NCI-H146 treated with DMSO at 0.1 percent for 48 hours (cell line): Measurements from ENCODE around the gene HS3ST5.

Source experiments
- DNase-seq: peaks from one replicate; lab custom pipeline; 2025; ENCODE audit not compliant: unreplicated experiment; lab: John Stamatoyannopoulos, UW

HS3ST5 gene

GRCh38 chr6:114200891-114201290 is 141.9 kb downstream of the HS3ST5 start:
- DNase-seq, result no peak

GRCh38 chr6:114195631-114196403 is 147.0 kb downstream of the HS3ST5 start:
- no peak for DNase-seq

- DNase-seq, result no peak
Measured at GRCh38 chr6:114195027-114195365, 147.8 kb downstream of the HS3ST5 start.

- no peak for DNase-seq
Measured at GRCh38 chr6:114194362-114195026, 148.3 kb downstream of the HS3ST5 start.

GRCh38 chr6:114187563-114187962 is 155.3 kb downstream of the HS3ST5 start:
- DNase-seq, result no peak

GRCh38 chr6:114181664-114182063 is 161.2 kb downstream of the HS3ST5 start:
- no peak for DNase-seq

GRCh38 chr6:114179411-114179810 is 163.4 kb downstream of the HS3ST5 start:
- DNase-seq, result no peak

GRCh38 chr6:114176726-114177125 is 166.1 kb downstream of the HS3ST5 start:
- DNase-seq, result no peak

- DNase-seq, result no peak
Measured at GRCh38 chr6:114172576-114173260, 170.1 kb downstream of the HS3ST5 start.

GRCh38 chr6:114171473-114171872 is 171.3 kb downstream of the HS3ST5 start:
- no peak for DNase-seq

GRCh38 chr6:114170958-114171387 is 171.8 kb downstream of the HS3ST5 start:
- DNase-seq, result no peak

GRCh38 chr6:114170372-114170771 is 172.5 kb downstream of the HS3ST5 start:
- DNase-seq, result no peak

GRCh38 chr6:114169763-114170162 is 173.1 kb downstream of the HS3ST5 start:
- DNase-seq, result no peak

- no peak for DNase-seq
Measured at GRCh38 chr6:114167583-114168576, 174.9 kb downstream of the HS3ST5 start.

GRCh38 chr6:114164207-114164606 is 178.6 kb downstream of the HS3ST5 start:
- no peak for DNase-seq

- DNase-seq, result no peak
Measured at GRCh38 chr6:114162691-114163347, 180.0 kb downstream of the HS3ST5 start.

- DNase-seq, result no peak
Measured at GRCh38 chr6:114160881-114161280, 181.9 kb downstream of the HS3ST5 start.

GRCh38 chr6:114159727-114160126 is 183.1 kb downstream of the HS3ST5 start:
- no peak for DNase-seq

- no peak for DNase-seq
Measured at GRCh38 chr6:114158838-114159694, 183.8 kb downstream of the HS3ST5 start.
